ENCODE measurements around the gene DIAPH3.
"Not testable (repeated sequence)": the region's sequence is repeated elsewhere in the genome, so short reads cannot be mapped to it uniquely, and the experiment has no call there.

GRCh38 chr13:60205499-60205898 lies 41.8 kb upstream of the DIAPH3 start:
- TF ChIP-seq CTCF (tag by site-specific recombination; IDR thresholded peaks at IDR 0.05); KLF9 (tag by site-specific recombination; IDR thresholded peaks at IDR 0.05; ENCODE audit: low read depth): not testable (repeated sequence)
